ENCODE results near the gene PLBD2.

- TF ChIP-seq CTCF (conservative IDR thresholded peaks at IDR 0.05; ENCODE audit: low read length) (no peak), EZH2phosphoT487 (IDR thresholded peaks at IDR 0.05; ENCODE audit: borderline replicate concordance, low read depth, low read length) (no peak)
Measured at GRCh38 chr12:113372371-113372770, 14.0 kb downstream of the PLBD2 start.

Measured in OCI-LY7 (cell line).